ENCODE data around the gene SNX8. TPM values are rescaled to one million over a fixed set of nuclear protein-coding genes. Genes with fewer than 3 reads are reported as not detected.

The SNX8 gene
- total and polyA plus RNA-seq, 2 of the 4 experiments (the other 2 are of a cell fraction): 7.7 to 55.9 TPM

- Histone ChIP-seq H3K27ac (ENCODE audit: insufficient read depth, low read length) (no peak overlapping the region), H4K8ac (ENCODE audit: low read depth in 2 of 2, low read length in 2 of 2) (no peak overlapping the region), H2AFZ (replicated peaks; ENCODE audit: low read length, poor library complexity) (no peak overlapping the region), H2AK5ac (ENCODE audit: low read depth, low read length) (no peak overlapping the region), H2AK9ac (replicated peaks; ENCODE audit: low read depth, low read length, poor library complexity) (no peak overlapping the region), H4K91ac (ENCODE audit: insufficient read depth, low read depth, low read length) (no peak overlapping the region), H2BK15ac (ENCODE audit: low read depth, low read length) (no peak overlapping the region), H3K36me3 (ENCODE audit: control insufficient read depth, insufficient read depth, low read length) (peaks cover 19% of the 10 kb centered on the region), H3K4me1 (ENCODE audit: control insufficient read depth, insufficient read depth, low read length) (peaks cover 7% of the 10 kb centered on the region), H3K9me1 (ENCODE audit: insufficient read depth, low read length) (no peaks in the 10 kb centered on the region), H3K14ac (replicated peaks; ENCODE audit: low read depth, low read length) (no peak overlapping the region), H2BK120ac (ENCODE audit: low read depth, low read length) (no peak overlapping the region), H3K9ac (ENCODE audit: low read depth, low read length) (no peak overlapping the region), H2BK5ac (ENCODE audit: low read depth, low read length, poor library complexity, severe bottlenecking) (no peak overlapping the region), H4K20me1 (ENCODE audit: insufficient read depth, low read length) (peaks cover 4% of the 10 kb centered on the region), H3K56ac (ENCODE audit: extremely low read depth, insufficient read depth, low read length) (no peak overlapping the region), H3K23ac (ENCODE audit: low read depth, low read length) (no peak overlapping the region), H3K27me3 (ENCODE audit: control insufficient read depth, insufficient read depth, low read length) (no peaks in the 10 kb centered on the region), H3K9me3 (ENCODE audit: control insufficient read depth, insufficient read depth, low read length) (no peaks in the 10 kb centered on the region), H4K5ac (ENCODE audit: low read depth, low read length) (no peak overlapping the region), H2BK20ac (ENCODE audit: low read depth, low read length) (no peak overlapping the region), H3K18ac (ENCODE audit: low read depth, low read length) (no peak overlapping the region), H3K4me3 (ENCODE audit: insufficient read depth, low read depth, low read length) (no peak overlapping the region), H3K4me2 (ENCODE audit: low read depth, low read length) (no peak overlapping the region), H3K4ac (ENCODE audit: low read depth, low read length) (no peak overlapping the region), H3K79me1 (ENCODE audit: low read depth in 1 of 2, low read length in 2 of 2) (peaks cover 6 to 19% of the 10 kb centered on the region in 2 experiments)
- ChIA-PET POLR2A (ENCODE audit: unreplicated experiment) (interaction anchor here (0.6 kb wide), 2 partner anchors 11 to 79 kb away, joined by 3 to 6 read pairs; no protein-coding TSS in a partner anchor), CTCF (interaction anchor here (0.6 kb wide), 1 partner anchor 14 kb away, joined by 3 read pairs; no protein-coding TSS in a partner anchor)
- in situ Hi-C loops (cut with MboI; ENCODE audit: low sequenced_read_pairs): no loop called here
- TF ChIP-seq RAD21 (IDR thresholded peaks at IDR 0.05; ENCODE audit: low read length): no peak
- 95% methylated on average over 3 of the region's 7 CpGs; no CpG with 5 or more reads in 1 of the 2 experiments for WGBS, 2 experiments (ENCODE audit: extremely low coverage in 2 of 2, insufficient read length in 1 of 2)
- ATAC-seq (ENCODE audit: low read depth) (no peak), DNase-seq (no peak)
- no TSS peak for BruUV-seq (replicated peaks)
- dilution Hi-C loops (cut with HindIII; ENCODE audit: low sequenced_read_pairs, unreplicated experiment): no loop called here
- intact Hi-C loops (cut with micrococcal nuclease): no loop called here
Measured at GRCh38 chr7:2274666-2275065, 39.6 kb downstream of the SNX8 start.

All from IMR-90 (cell line).